AG04449 (cell line): ENCODE results near the gene PRDM2.

Source experiments
- CTCF ChIA-PET: fragments of 350-600 bp; formaldehyde crosslinking; extraction: SDS; loops from one replicate; lab custom pipeline; 2021; ENCODE audit warnings: antibody characterized with exemption; lab: Yijun Ruan, JAX
- POLR2A ChIA-PET: fragments of 400-600, 350-600 bp; formaldehyde crosslinking; extraction: SDS; loops from one replicate; lab custom pipeline; 2020; ENCODE audit warnings: antibody characterized with exemption, inconsistent platforms; lab: Yijun Ruan, JAX
- DNase-seq: peaks from one replicate; pipeline ENCODE4 v3.0.0-alpha.2; 2010; ENCODE audit warnings: low read depth, low spot score
- H3K4me3 ChIP-seq: 2 replicates; pipeline ENCODE4 v1.5.1; 2011; ENCODE audit warnings: low read depth, mild to moderate bottlenecking, control low read depth, low read length
- TF ChIP-seq, protein P1 (sequence below): IDR thresholded peaks from one replicate; pipeline ENCODE4 v1.5.1; 2011; ENCODE audit warnings: mild to moderate bottlenecking, moderate library complexity, low read length, control low read depth, inconsistent platforms; ENCODE audit not compliant: insufficient read depth; ENCODE audit errors: missing control alignments

PRDM2 gene

DNA sequence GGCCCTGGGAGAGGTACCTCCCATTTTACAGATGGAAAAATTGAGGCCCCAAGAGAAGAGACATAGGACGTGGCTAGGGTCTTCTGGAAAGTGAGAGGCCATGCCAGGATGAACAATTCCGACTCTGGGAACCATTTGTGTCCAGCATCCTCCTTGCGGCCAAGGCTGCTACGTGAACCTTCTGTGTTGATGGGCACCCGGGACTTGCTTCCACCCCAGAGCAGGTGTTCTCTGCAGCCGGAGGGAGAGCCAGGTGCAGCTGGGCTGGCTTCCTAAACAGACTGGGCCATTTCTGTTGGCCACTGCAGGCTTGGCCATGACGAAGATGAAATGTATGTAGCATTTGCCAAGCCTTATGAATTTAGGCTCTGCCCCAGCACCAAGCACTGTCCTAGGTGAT is 118.9 kb downstream of the PRDM2 start:
- TF ChIP-seq, protein P1, sequence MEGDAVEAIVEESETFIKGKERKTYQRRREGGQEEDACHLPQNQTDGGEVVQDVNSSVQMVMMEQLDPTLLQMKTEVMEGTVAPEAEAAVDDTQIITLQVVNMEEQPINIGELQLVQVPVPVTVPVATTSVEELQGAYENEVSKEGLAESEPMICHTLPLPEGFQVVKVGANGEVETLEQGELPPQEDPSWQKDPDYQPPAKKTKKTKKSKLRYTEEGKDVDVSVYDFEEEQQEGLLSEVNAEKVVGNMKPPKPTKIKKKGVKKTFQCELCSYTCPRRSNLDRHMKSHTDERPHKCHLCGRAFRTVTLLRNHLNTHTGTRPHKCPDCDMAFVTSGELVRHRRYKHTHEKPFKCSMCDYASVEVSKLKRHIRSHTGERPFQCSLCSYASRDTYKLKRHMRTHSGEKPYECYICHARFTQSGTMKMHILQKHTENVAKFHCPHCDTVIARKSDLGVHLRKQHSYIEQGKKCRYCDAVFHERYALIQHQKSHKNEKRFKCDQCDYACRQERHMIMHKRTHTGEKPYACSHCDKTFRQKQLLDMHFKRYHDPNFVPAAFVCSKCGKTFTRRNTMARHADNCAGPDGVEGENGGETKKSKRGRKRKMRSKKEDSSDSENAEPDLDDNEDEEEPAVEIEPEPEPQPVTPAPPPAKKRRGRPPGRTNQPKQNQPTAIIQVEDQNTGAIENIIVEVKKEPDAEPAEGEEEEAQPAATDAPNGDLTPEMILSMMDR = no peak
- DNase-seq = no peak
- POLR2A ChIA-PET = no interaction called here
- H3K4me3 ChIP-seq = no peak overlapping the region
- CTCF ChIA-PET = interaction anchor here (1.0 kb wide), 1 partner anchor 10 kb away, joined by 3 read pairs; no protein-coding TSS in a partner anchor

DNA sequence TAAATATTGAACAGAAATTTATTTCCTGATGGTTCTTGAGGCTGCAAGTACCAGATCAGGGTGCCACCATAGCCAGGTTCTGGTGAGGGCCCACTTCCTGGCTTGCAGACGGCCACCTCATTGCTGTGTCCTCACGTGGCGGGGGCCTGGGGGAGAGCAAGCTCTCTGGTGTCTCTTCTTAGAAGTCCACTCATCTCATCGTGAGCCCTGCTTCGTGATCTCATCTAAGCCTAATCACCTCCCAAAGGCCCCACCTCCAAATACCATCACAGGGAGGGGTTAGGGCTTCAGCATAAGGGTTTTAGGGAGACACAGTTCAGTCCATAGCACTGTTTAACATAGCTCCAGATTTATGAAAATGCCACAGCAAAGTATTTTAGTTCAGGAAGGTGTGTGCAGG is 119.7 kb downstream of the PRDM2 start:
- ChIA-PET POLR2A (no interaction called here), CTCF (no interaction called here)
- H3K4me3 ChIP-seq = no peak overlapping the region
- DNase-seq = no peak
- TF ChIP-seq, protein P1 = no peak

DNA sequence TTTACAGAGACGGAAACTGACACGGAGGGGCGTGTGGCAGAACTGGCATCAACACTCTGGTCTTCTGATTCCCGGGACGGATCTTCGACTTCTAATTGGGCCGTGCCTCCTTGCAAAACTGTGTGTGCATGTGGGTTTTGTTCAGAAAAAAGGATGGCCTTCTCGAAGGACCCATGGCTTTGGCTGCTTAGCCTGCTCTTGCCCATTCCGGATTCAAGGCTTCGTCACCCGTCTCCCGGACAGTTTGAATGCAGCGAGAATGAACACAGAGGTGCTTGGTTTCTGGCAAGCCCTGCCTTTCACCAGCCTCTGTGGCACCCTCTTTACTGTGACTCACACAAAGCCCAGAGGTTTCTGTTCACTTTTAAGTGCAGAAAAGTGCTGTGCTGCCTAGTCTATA is 120.1 kb downstream of the PRDM2 start:
- TF ChIP-seq, protein P1 = no peak
- POLR2A ChIA-PET = no interaction called here
- CTCF ChIA-PET = no interaction called here

DNA sequence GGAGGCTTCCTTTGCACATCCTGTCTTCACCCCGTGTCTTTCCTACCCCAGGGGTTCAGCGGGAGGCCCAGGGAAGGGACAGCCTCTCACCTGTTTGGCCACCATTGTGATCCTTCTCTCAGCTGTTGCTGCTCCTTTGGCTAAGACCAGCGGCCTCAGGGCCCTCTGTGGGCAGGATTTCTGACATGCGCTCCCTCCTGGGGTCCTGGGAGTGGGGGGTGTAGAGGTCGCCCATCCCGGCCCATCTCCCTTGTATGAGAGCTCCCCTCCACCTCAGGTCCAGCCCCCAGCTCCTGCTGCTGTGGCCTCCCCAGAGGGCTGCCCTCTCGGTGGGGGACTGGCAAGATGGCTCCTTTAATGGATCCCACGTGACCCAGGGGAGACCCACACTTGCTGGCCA is 120.5 kb downstream of the PRDM2 start:
- H3K4me3 ChIP-seq = no peak overlapping the region
- DNase-seq = no peak
- POLR2A ChIA-PET = no interaction called here
- TF ChIP-seq, protein P1 = no peak
- CTCF ChIA-PET = no interaction called here

More for the DNA sequence above, 120.1 kb downstream of the PRDM2 start:
- DNase-seq = no peak
- H3K4me3 ChIP-seq = no peak overlapping the region

DNA sequence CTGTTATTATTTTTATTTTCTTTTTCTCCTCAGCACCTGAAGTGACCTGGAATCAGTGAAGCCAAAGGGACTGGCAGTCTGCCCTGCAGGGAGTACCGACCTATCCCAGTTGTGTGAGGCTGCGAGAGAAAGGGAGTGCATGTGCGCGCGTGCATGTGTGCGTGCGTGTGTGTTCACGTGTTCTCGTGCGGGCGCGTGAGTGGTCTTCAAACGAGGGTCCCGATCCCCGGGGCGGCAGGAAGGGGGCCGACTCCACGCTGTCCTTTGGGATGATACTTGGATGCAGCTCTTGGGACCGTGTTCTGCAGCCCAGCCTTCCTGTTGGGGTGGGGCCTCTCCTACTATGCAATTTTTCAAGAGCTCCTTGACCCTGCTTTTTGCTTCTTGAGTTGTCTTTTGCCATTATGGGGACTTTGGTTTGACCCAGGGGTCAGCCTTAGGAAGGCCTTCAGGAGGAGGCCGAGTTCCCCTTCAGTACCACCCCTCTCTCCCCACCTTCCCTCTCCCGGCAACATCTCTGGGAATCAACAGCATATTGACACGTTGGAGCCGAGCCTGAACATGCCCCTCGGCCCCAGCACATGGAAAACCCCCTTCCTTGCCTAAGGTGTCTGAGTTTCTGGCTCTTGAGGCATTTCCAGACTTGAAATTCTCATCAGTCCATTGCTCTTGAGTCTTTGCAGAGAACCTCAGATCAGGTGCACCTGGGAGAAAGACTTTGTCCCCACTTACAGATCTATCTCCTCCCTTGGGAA is 123.3 kb downstream of the PRDM2 start:
- no peak overlapping the region for H3K4me3 ChIP-seq
- no peak for DNase-seq
- ChIA-PET CTCF (interaction anchor here (3.2 kb wide), 1 partner anchor 159 kb away, joined by 31 read pairs; no protein-coding TSS in a partner anchor), POLR2A (no interaction called here)
- TF ChIP-seq, protein P1 = no peak

DNA sequence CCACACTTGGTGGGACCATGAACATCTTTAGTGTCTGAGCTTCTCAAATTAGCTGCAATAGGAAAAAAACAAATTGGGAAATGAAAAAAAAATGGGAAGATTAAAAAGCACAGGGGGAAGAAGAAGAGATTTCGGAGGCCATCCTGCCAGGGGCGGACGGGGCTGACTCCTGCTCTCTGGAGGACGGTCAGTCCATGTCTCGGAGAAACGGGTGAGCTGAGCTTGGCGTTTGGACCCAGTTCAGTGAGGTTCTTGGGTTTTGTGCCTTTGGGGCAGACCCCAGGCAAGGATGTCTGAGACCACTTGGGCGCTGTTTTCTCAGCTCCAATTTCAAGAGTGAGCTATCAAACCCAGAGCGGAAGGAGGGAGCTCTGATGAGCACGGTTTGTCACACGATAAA is 123.9 kb downstream of the PRDM2 start:
- no peak overlapping the region for H3K4me3 ChIP-seq
- no peak for DNase-seq
- CTCF ChIA-PET = interaction anchor here (3.2 kb wide), 1 partner anchor 159 kb away, joined by 31 read pairs; no protein-coding TSS in a partner anchor
- TF ChIP-seq, protein P1 = no peak
- POLR2A ChIA-PET = no interaction called here
